Lower lobe of right lung (tissue), 2 donors: ENCODE measurements around the gene MRPL2. TPM values are rescaled to one million over a fixed set of nuclear protein-coding genes. Genes with fewer than 3 reads are reported as not detected.

Experiments used
- ATAC-seq, 2 donors: fragments of 200-7000 bp; cut with Tn5 transposase; one replicate each; pipeline ENCODE4 v1.9.1; 2020 to 2022; ENCODE audit warnings: mild to moderate bottlenecking in 2 of 2, moderate library complexity in 2 of 2
- DNase-seq: peaks from one replicate; pipeline ENCODE4 v3.0.0-alpha.2; 2020
- H3K27ac ChIP-seq: fragments of 200-600 bp; one replicate; pipeline ENCODE4 v1.8.0; 2022
- H3K27me3 ChIP-seq: fragments of 200-600 bp; one replicate; pipeline ENCODE4 v1.8.0; 2022; ENCODE audit warnings: low read depth
- H3K36me3 ChIP-seq: fragments of 200-600 bp; one replicate; pipeline ENCODE4 v1.8.0; 2022; ENCODE audit warnings: mild to moderate bottlenecking
- H3K4me1 ChIP-seq: fragments of 200-600 bp; one replicate; pipeline ENCODE4 v1.8.0; 2022
- H3K4me3 ChIP-seq: fragments of 200-600 bp; one replicate; pipeline ENCODE4 v1.8.0; 2022; ENCODE audit warnings: mild to moderate bottlenecking
- H3K9me3 ChIP-seq: fragments of 200-600 bp; one replicate; pipeline ENCODE4 v1.8.0; 2022
- CTCF ChIP-seq: fragments of 200-600 bp; IDR thresholded peaks from one replicate; pipeline ENCODE4 v1.8.0; 2022; ENCODE audit warnings: antibody characterized with exemption, mild to moderate bottlenecking
- intact Hi-C: fragments of 100-400 bp; cut with DNase I; formaldehyde crosslinking; loops from one replicate; pipeline ENCODE4 v1.11.0; 2022
- total RNA-seq: library from RNA; stranded (reverse); fragmentation: NEBNext Ultra II Directional; extraction: Animal tissue kit (Norgen Biotek cat#: 25700); gene quantifications from one replicate; pipeline ENCODE4 v1.2.1, GENCODE V29; 2021
- donor health status: DM: no; HTN: yes; CAD: no; lungs with severe emphysema.

The MRPL2 gene
- total RNA-seq, 1 donor from 2014 or later, result 40.1 TPM

GRCh38 chr6:43060034-43060754, 960 bp upstream of the MRPL2 start:
- peak overlapping the region; percentile 83 for H3K4me3 ChIP-seq
- H3K9me3 ChIP-seq, result no peaks in the 10 kb centered on the region
- H3K36me3 ChIP-seq, result peaks cover 51% of the 10 kb centered on the region
- peak overlapping the region; percentile 89 for H3K27ac ChIP-seq
- intact Hi-C loops, result no loop called here
- TF ChIP-seq CTCF, result no peak
- no peaks in the 10 kb centered on the region for H3K27me3 ChIP-seq
- ATAC-seq (peak; percentile 58 to 64), DNase-seq (peak; percentile 67)
- H3K4me1 ChIP-seq, result peaks cover 26% of the 10 kb centered on the region

GRCh38 chr6:43058531-43058930, 703 bp downstream of the MRPL2 start:
- peak overlapping the region; percentile 89 for H3K27ac ChIP-seq
- intact Hi-C loops, result no loop called here
- H3K4me3 ChIP-seq, result peak overlapping the region; percentile 83
- DNase-seq, result no peak
- peaks cover 46% of the 10 kb centered on the region for H3K36me3 ChIP-seq
- ATAC-seq, result no peak
- H3K4me1 ChIP-seq, result peaks cover 26% of the 10 kb centered on the region
- H3K27me3 ChIP-seq, result no peaks in the 10 kb centered on the region
- no peaks in the 10 kb centered on the region for H3K9me3 ChIP-seq
- no peak for TF ChIP-seq CTCF

GRCh38 chr6:43055966-43056365, 3.3 kb downstream of the MRPL2 start:
- Histone ChIP-seq H3K27ac (no peak overlapping the region), H3K9me3 (no peaks in the 10 kb centered on the region), H3K4me3 (no peak overlapping the region), H3K36me3 (peaks cover 38% of the 10 kb centered on the region), H3K4me1 (peaks cover 35% of the 10 kb centered on the region), H3K27me3 (no peaks in the 10 kb centered on the region)
- no peak for DNase-seq
- no peak for TF ChIP-seq CTCF
- intact Hi-C loops, result no loop called here
- ATAC-seq, result no peak

- DNase-seq, result no peak
- intact Hi-C loops, result no loop called here
- TF ChIP-seq CTCF, result no peak
- peaks cover 23% of the 10 kb centered on the region for H3K4me1 ChIP-seq
- H3K36me3 ChIP-seq, result peaks cover 50% of the 10 kb centered on the region
- H3K4me3 ChIP-seq, result peak overlapping the region; percentile 86
- ATAC-seq, result no peak
- H3K9me3 ChIP-seq, result no peaks in the 10 kb centered on the region
- H3K27me3 ChIP-seq, result no peaks in the 10 kb centered on the region
- peak overlapping the region; percentile 95 for H3K27ac ChIP-seq
Observed at GRCh38 chr6:43054206-43054943, 4.9 kb downstream of the MRPL2 start.

GRCh38 chr6:43053545-43054205, 5.6 kb downstream of the MRPL2 start, which contains the start of gene CUL7:
TSS of gene CUL7 (minus strand) at chr6:43053851. CDS start at chr6:43052788, 1,063 bp downstream.
- H3K4me1 ChIP-seq, result peaks cover 21% of the 10 kb centered on the region
- H3K9me3 ChIP-seq, result no peaks in the 10 kb centered on the region
- intact Hi-C loops, result no loop called here
- H3K27me3 ChIP-seq, result no peaks in the 10 kb centered on the region
- peaks cover 57% of the 10 kb centered on the region for H3K36me3 ChIP-seq
- DNase-seq, result peak; percentile 96
- ATAC-seq, result peak; percentile 97 to 98
- TF ChIP-seq CTCF, result no peak
- peak within 1 kb of the TSS; percentile 95 for H3K27ac ChIP-seq
- peak within 1 kb of the TSS; percentile 86 for H3K4me3 ChIP-seq
